Cardiac muscle cell (in vitro differentiated cells and primary cell): ENCODE data around the gene TRNAU1AP. TPM values are rescaled to one million over a fixed set of nuclear protein-coding genes. Genes with fewer than 3 reads are reported as not detected.
A peak's percentile ranks its signal among the peaks of the same experiment; 100 is the strongest.

Experiments used
- DNase-seq, 2 donors: peaks; one replicate each; pipeline versions ENCODE4 v3.0.0 to v3.0.0-alpha.2; 2010 to 2017; ENCODE audit warnings: low read depth in 1 of 2, low spot score in 1 of 2
- H3K27ac ChIP-seq: fragments of 200-600 bp; sonication (generic); 2 replicates; pipeline ENCODE4 v1.5.1; 2016
- H3K27me3 ChIP-seq: fragments of 200-600 bp; sonication (generic); 2 replicates; pipeline ENCODE4 v1.6.0; 2016; ENCODE audit warnings: control low read depth
- H3K36me3 ChIP-seq: fragments of 200-600 bp; sonication (generic); 2 replicates; pipeline ENCODE4 v1.5.1; 2016; ENCODE audit warnings: control low read depth
- H3K4me1 ChIP-seq: fragments of 200-600 bp; sonication (generic); 2 replicates; pipeline ENCODE4 v1.8.1; 2017; ENCODE audit warnings: low read depth, mild to moderate bottlenecking, mixed run types
- H3K4me3 ChIP-seq: fragments of 200-600 bp; sonication (generic); 2 replicates; pipeline ENCODE4 v1.5.1; 2016; ENCODE audit warnings: mild to moderate bottlenecking
- H3K9me3 ChIP-seq: fragments of 200-600 bp; sonication (generic); 2 replicates; pipeline ENCODE4 v1.5.1; 2017; ENCODE audit warnings: low read depth, mild to moderate bottlenecking, control low read depth
- CTCF ChIP-seq: IDR thresholded peaks from 2 replicates; pipeline ENCODE4 v1.5.1; 2012; ENCODE audit warnings: low read depth, mild to moderate bottlenecking, low read length
- polyA plus RNA-seq: library from polyadenylated mRNA; unstranded; fragments of >200 nt; fragmentation: Nextera tagmentation; extraction: Ambion mirVana; gene quantifications from 2 replicates; pipeline ENCODE4 v1.2.1, GENCODE V29; 2016
- total RNA-seq: library from RNA; depleted of rRNA; stranded (reverse); fragments of >200 nt; gene quantifications from 2 replicates; pipeline ENCODE4 v1.2.3, GENCODE V29; 2016

Gene TRNAU1AP
- 26.0 and 26.1 TPM in 2 replicates for total RNA-seq
- polyA plus RNA-seq = 39.9 and 61.2 TPM in 2 replicates

DNA sequence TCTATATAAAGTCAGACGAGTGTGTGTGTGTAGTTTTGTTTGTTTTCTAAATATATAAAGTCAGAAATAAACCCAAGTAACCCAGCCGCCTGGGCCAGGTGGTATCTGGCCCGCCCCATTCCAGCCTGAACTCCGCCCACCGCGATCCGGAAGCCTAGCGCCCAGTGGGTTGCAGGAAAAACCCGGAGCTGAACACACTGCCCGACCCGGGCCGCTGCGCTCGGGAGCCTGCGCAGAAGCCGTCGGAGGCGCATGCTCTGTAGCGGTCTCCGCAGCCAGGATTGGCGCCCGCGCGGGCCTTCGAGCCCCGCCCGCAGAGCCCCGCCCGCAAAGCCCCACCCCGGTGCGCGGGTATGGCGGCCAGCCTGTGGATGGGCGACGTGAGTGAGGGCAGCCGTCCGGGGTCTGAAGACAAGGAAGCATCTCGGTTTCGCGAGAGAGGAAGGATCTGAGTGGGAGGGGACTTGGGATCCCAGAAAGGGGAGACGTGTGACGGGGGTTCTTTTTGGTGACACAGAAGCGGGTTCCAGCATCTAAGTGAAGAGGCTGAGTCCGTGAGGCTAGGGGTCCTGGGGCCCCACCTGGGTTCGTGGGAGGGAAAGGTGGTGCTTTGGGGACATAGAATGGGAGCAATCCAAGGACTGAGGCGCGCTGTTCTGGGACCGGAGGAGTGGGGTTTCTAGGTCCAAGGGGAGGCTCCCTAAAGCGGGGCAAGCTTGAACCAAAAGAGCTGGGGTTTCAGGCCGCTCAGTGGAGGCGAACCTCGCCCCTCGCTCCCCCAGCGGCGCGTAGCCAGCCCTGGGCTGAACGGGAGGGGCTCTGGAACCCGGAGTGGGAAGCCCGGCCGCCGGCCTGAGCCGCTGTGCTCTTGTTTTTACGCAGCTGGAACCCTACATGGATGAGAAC is at the start of gene TRNAU1AP:
TRNAU1AP (plus strand) TSS at position 328 of the 906 bp plus-strand sequence; CDS start at position 354, 26 bp downstream.
- no peak for TF ChIP-seq CTCF
- H3K4me3 ChIP-seq = peak within 1 kb of the TSS; percentile 87

GRCh38 chr1:28503117-28503516 is 49.8 kb upstream of the TRNAU1AP start:
- no peak for DNase-seq

More for the DNA sequence above, at the start of gene TRNAU1AP:
- no peaks in the 10 kb centered on the region for H3K9me3 ChIP-seq
- H3K4me1 ChIP-seq = no peaks in the 10 kb centered on the region
- DNase-seq = peak; percentile 97
- no peaks in the 10 kb centered on the region for H3K27me3 ChIP-seq
- H3K36me3 ChIP-seq = no peaks in the 10 kb centered on the region
- peak within 1 kb of the TSS; percentile 35 for H3K27ac ChIP-seq

GRCh38 chr1:28505406-28506187 is 47.3 kb upstream of the TRNAU1AP start, which contains the start of gene RCC1:
Gene RCC1, plus strand, starts transcription at chr1:28506043. Its CDS starts 23,824 bp downstream, at chr1:28529867.
- Histone ChIP-seq H3K4me1 (peaks cover 4% of the 10 kb centered on the region), H3K36me3 (peaks cover 13% of the 10 kb centered on the region), H3K27ac (peak within 1 kb of the TSS; percentile 97), H3K27me3 (no peaks in the 10 kb centered on the region), H3K4me3 (peak within 1 kb of the TSS; percentile 79), H3K9me3 (no peaks in the 10 kb centered on the region)
- TF ChIP-seq CTCF = no peak
- peak; percentile 99 for DNase-seq

More at GRCh38 chr1:28503117-28503516, 49.8 kb upstream of the TRNAU1AP start:
- no peaks in the 10 kb centered on the region for H3K27me3 ChIP-seq
- TF ChIP-seq CTCF = no peak
- no peaks in the 10 kb centered on the region for H3K36me3 ChIP-seq
- H3K4me3 ChIP-seq = no peak overlapping the region
- H3K27ac ChIP-seq = no peak overlapping the region
- H3K9me3 ChIP-seq = no peaks in the 10 kb centered on the region
- H3K4me1 ChIP-seq = peaks cover 4% of the 10 kb centered on the region

DNA sequence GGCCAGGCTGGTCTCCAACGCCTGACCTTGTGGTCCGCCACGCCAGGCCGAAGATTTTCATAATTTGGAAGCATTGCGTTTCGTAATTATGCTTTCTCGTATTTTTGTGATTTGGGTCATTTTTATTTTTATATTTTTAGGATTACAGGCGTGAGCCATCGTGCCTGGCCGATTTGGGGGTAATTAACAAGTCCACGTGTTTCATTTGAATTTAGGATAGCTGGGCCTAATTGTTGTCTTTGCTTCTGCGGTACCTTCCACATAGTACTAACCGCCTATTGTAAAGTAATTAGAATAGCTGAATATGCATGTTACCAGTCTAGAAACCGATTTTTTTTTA is 46.0 kb upstream of the TRNAU1AP start:
- H3K36me3 ChIP-seq = peaks cover 13% of the 10 kb centered on the region

More for the DNA sequence above, 46.0 kb upstream of the TRNAU1AP start:
- Histone ChIP-seq H3K9me3 (no peaks in the 10 kb centered on the region), H3K27ac (peak overlapping the region; percentile 97), H3K27me3 (no peaks in the 10 kb centered on the region), H3K4me1 (peaks cover 4% of the 10 kb centered on the region), H3K4me3 (peak overlapping the region; percentile 79)
- DNase-seq = no peak
- no peak for TF ChIP-seq CTCF
